ENCODE measurements around the gene NFIA.

GRCh38 chr1:61182049-61182448, 99.7 kb downstream of the NFIA start:
- no peak for TF ChIP-seq EZH2 (optimal IDR thresholded peaks at IDR 0.05; ENCODE audit: low read depth, low read length)
- no peak for TF ChIP-seq CTCF (IDR thresholded peaks at IDR 0.05; ENCODE audit: low read length)
